Measurements from ENCODE around the gene RCSD1.

Gene RCSD1

GRCh38 chr1:167669209-167670124 lies 39.4 kb downstream of the RCSD1 start:
- DNase-seq = peak; percentile 54

- DNase-seq = no peak
Measured at GRCh38 chr1:167670563-167670962, 40.5 kb downstream of the RCSD1 start.

- DNase-seq = no peak
Measured at GRCh38 chr1:167671727-167672511, 41.9 kb downstream of the RCSD1 start.

GRCh38 chr1:167672831-167673230 lies 42.8 kb downstream of the RCSD1 start:
- no peak for DNase-seq

GRCh38 chr1:167673265-167673664 lies 43.2 kb downstream of the RCSD1 start:
- no peak for DNase-seq

- no peak for DNase-seq
Measured at GRCh38 chr1:167674156-167674555, 44.1 kb downstream of the RCSD1 start.

- no peak for DNase-seq
Measured at GRCh38 chr1:167675440-167675839, 45.4 kb downstream of the RCSD1 start.

- DNase-seq = no peak
Measured at GRCh38 chr1:167676205-167676915, 46.3 kb downstream of the RCSD1 start.

- DNase-seq = no peak
Measured at GRCh38 chr1:167676916-167677848, 47.1 kb downstream of the RCSD1 start.

- DNase-seq = no peak
Measured at GRCh38 chr1:167678422-167678821, 48.4 kb downstream of the RCSD1 start.

- DNase-seq = no peak
Measured at GRCh38 chr1:167678838-167679237, 48.8 kb downstream of the RCSD1 start.

GRCh38 chr1:167679714-167680113 lies 49.7 kb downstream of the RCSD1 start:
- DNase-seq = no peak

- DNase-seq = no peak
Measured at GRCh38 chr1:167681024-167681423, 51.0 kb downstream of the RCSD1 start.

- no peak for DNase-seq
Measured at GRCh38 chr1:167681451-167682098, 51.5 kb downstream of the RCSD1 start.

- DNase-seq = no peak
Measured at GRCh38 chr1:167683226-167683625, 53.2 kb downstream of the RCSD1 start.

- no peak for DNase-seq
Measured at GRCh38 chr1:167683641-167684502, 53.8 kb downstream of the RCSD1 start.

- no peak for DNase-seq
Measured at GRCh38 chr1:167685844-167686243, 55.8 kb downstream of the RCSD1 start.

- DNase-seq = peak; percentile 58
Measured at GRCh38 chr1:167687919-167688519, 58.0 kb downstream of the RCSD1 start.

- no peak for DNase-seq
Measured at GRCh38 chr1:167689567-167689920, 59.5 kb downstream of the RCSD1 start.

GRCh38 chr1:167690053-167690452 lies 60.0 kb downstream of the RCSD1 start:
- DNase-seq = no peak

All from DMS79 (cell line).